Measurements from ENCODE around the gene FSD2.

DNA sequence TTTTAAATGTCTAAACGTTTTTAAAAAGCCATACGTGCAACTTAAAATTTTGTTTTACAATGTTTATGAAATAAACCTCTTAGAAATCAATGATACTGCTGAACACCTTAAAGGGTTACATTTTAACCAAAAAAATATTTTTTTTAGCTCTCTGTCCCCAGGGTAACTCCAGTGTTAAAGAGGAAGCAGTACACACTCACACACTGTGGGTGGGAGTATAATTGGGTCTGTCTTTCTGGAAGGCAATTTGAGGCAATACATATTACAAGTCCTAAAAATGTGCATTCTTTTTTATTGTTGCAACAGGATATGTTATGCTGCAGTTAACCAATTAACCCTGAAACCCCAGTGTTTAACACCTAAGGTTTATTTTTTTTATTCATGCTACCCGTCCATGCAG lies 37.7 kb upstream of the FSD2 start:
- TF ChIP-seq, protein P1, sequence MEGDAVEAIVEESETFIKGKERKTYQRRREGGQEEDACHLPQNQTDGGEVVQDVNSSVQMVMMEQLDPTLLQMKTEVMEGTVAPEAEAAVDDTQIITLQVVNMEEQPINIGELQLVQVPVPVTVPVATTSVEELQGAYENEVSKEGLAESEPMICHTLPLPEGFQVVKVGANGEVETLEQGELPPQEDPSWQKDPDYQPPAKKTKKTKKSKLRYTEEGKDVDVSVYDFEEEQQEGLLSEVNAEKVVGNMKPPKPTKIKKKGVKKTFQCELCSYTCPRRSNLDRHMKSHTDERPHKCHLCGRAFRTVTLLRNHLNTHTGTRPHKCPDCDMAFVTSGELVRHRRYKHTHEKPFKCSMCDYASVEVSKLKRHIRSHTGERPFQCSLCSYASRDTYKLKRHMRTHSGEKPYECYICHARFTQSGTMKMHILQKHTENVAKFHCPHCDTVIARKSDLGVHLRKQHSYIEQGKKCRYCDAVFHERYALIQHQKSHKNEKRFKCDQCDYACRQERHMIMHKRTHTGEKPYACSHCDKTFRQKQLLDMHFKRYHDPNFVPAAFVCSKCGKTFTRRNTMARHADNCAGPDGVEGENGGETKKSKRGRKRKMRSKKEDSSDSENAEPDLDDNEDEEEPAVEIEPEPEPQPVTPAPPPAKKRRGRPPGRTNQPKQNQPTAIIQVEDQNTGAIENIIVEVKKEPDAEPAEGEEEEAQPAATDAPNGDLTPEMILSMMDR (conservative IDR thresholded peaks at IDR 0.05; ENCODE audit: low read depth, low read length) = no peak
- TF ChIP-seq EZH2 (IDR thresholded peaks at IDR 0.05; ENCODE audit: low read length, unreplicated experiment) = no peak

Data from PC-3 (cell line).